ENCODE data around the gene HINT2.
A peak's percentile ranks its signal among the peaks of the same experiment; 100 is the strongest.

The HINT2 gene

GRCh38 chr9:35814841-35815543 lies at the start of gene HINT2:
Gene HINT2 (minus strand): TSS chr9:35815042. CDS start chr9:35814979, 63 bp downstream.
- peak; percentile 93 to 94 for DNase-seq (ENCODE audit: low read depth in 1 of 2, low spot score in 1 of 2)

GRCh38 chr9:35863583-35863982 lies 48.7 kb upstream of the HINT2 start:
- DNase-seq (ENCODE audit: low read depth in 1 of 2, low spot score in 1 of 2): no peak

- no peak for DNase-seq (ENCODE audit: low read depth in 1 of 2, low spot score in 1 of 2)
Observed at GRCh38 chr9:35862328-35862727, 47.5 kb upstream of the HINT2 start.

- no peak for DNase-seq (ENCODE audit: low read depth in 1 of 2, low spot score in 1 of 2)
Observed at GRCh38 chr9:35861161-35861897, 46.5 kb upstream of the HINT2 start.

GRCh38 chr9:35859990-35860339 lies 45.1 kb upstream of the HINT2 start:
- no peak for DNase-seq (ENCODE audit: low read depth in 1 of 2, low spot score in 1 of 2)

GRCh38 chr9:35859310-35859989 lies 44.6 kb upstream of the HINT2 start:
- no peak for DNase-seq (ENCODE audit: low read depth in 1 of 2, low spot score in 1 of 2)

GRCh38 chr9:35858458-35858857 lies 43.6 kb upstream of the HINT2 start:
- no peak for DNase-seq (ENCODE audit: low read depth in 1 of 2, low spot score in 1 of 2)

GRCh38 chr9:35856882-35857281 lies 42.0 kb upstream of the HINT2 start:
- no peak for DNase-seq (ENCODE audit: low read depth in 1 of 2, low spot score in 1 of 2)

- DNase-seq (ENCODE audit: low read depth in 1 of 2, low spot score in 1 of 2): no peak
Observed at GRCh38 chr9:35856206-35856605, 41.4 kb upstream of the HINT2 start.

GRCh38 chr9:35854091-35854762 lies 39.4 kb upstream of the HINT2 start:
- DNase-seq (ENCODE audit: low read depth in 1 of 2, low spot score in 1 of 2): no peak

GRCh38 chr9:35852876-35853865 lies 38.3 kb upstream of the HINT2 start:
- no peak for DNase-seq (ENCODE audit: low read depth in 1 of 2, low spot score in 1 of 2)

GRCh38 chr9:35852267-35852815 lies 37.5 kb upstream of the HINT2 start:
- no peak for DNase-seq (ENCODE audit: low read depth in 1 of 2, low spot score in 1 of 2)

GRCh38 chr9:35847792-35848572 lies 33.1 kb upstream of the HINT2 start:
- DNase-seq (ENCODE audit: low read depth in 1 of 2, low spot score in 1 of 2): no peak

GRCh38 chr9:35845824-35846771 lies 31.3 kb upstream of the HINT2 start:
- DNase-seq (ENCODE audit: low read depth in 1 of 2, low spot score in 1 of 2): no peak

GRCh38 chr9:35844628-35845270 lies 29.9 kb upstream of the HINT2 start:
- no peak for DNase-seq (ENCODE audit: low read depth in 1 of 2, low spot score in 1 of 2)

GRCh38 chr9:35842795-35843194 lies 28.0 kb upstream of the HINT2 start:
- DNase-seq (ENCODE audit: low read depth in 1 of 2, low spot score in 1 of 2): no peak

- DNase-seq (ENCODE audit: low read depth in 1 of 2, low spot score in 1 of 2): no peak
Observed at GRCh38 chr9:35842020-35842745, 27.3 kb upstream of the HINT2 start.

All from stimulated activated CD4-positive, alpha-beta T cell treated with anti-CD3 and anti-CD28 coated beads, Interleukin-15, amount 100 ng/mL, for 1 hour (primary cell).